ENCODE results near the gene ZNF324B. TPM values are rescaled to one million over a fixed set of nuclear protein-coding genes. Genes with fewer than 3 reads are reported as not detected.
"Not testable (repeated sequence)": the region's sequence is repeated elsewhere in the genome, so short reads cannot be mapped to it uniquely, and the experiment has no call there.

Gene ZNF324B
- total RNA-seq, 6 experiments from 2014 or later, result 3.8 to 5.9 (median 4.7) TPM

- H3K9me3 Mint-ChIP-seq, result no peaks in the 10 kb centered on the region
- DNase-seq, result no peak
- no peak overlapping the region for H3K4me3 Mint-ChIP-seq
- H3K27me3 Mint-ChIP-seq (ENCODE audit: insufficient read depth), result peaks cover 3% of the 10 kb centered on the region
- H3K4me1 Mint-ChIP-seq (ENCODE audit: low read depth), result peaks cover 9% of the 10 kb centered on the region
- no peak overlapping the region for H3K27ac Mint-ChIP-seq
- no peaks in the 10 kb centered on the region; the same call in 1 of the 2 replicates for H3K36me3 Mint-ChIP-seq (ENCODE audit: low read depth)
- no peak for TF ChIP-seq CTCF (IDR thresholded peaks at IDR 0.05)
These were observed 29.0 kb downstream of the ZNF324B start for GRCh38 chr19:58480481-58480830.

GRCh38 chr19:58480831-58481230 is 29.4 kb downstream of the ZNF324B start:
- Mint-ChIP-seq H3K9me3 (no peaks in the 10 kb centered on the region), H3K36me3 (ENCODE audit: low read depth) (no peaks in the 10 kb centered on the region; the same call in 1 of the 2 replicates), H3K4me3 (no peak overlapping the region), H3K27ac (no peak overlapping the region), H3K4me1 (ENCODE audit: low read depth) (peaks cover 9% of the 10 kb centered on the region), H3K27me3 (ENCODE audit: insufficient read depth) (peaks cover 3% of the 10 kb centered on the region)
- no peak for DNase-seq
- no peak for TF ChIP-seq CTCF (IDR thresholded peaks at IDR 0.05)

GRCh38 chr19:58482372-58482771 is 30.9 kb downstream of the ZNF324B start:
- no peaks in the 10 kb centered on the region; the same call in 1 of the 2 replicates for H3K27me3 Mint-ChIP-seq (ENCODE audit: insufficient read depth)
- TF ChIP-seq CTCF (IDR thresholded peaks at IDR 0.05), result no peak
- H3K4me3 Mint-ChIP-seq, result no peak overlapping the region
- H3K9me3 Mint-ChIP-seq, result no peaks in the 10 kb centered on the region
- no peak for DNase-seq
- H3K4me1 Mint-ChIP-seq (ENCODE audit: low read depth), result no peaks in the 10 kb centered on the region
- no peaks in the 10 kb centered on the region for H3K36me3 Mint-ChIP-seq (ENCODE audit: low read depth)
- H3K27ac Mint-ChIP-seq, result no peak overlapping the region

- H3K4me1 Mint-ChIP-seq (ENCODE audit: low read depth), result no peaks in the 10 kb centered on the region
- no peaks in the 10 kb centered on the region for H3K36me3 Mint-ChIP-seq (ENCODE audit: low read depth)
- H3K27ac Mint-ChIP-seq, result no peak overlapping the region
- H3K9me3 Mint-ChIP-seq, result no peaks in the 10 kb centered on the region
- H3K4me3 Mint-ChIP-seq, result no peak overlapping the region
- no peaks in the 10 kb centered on the region; the same call in 1 of the 2 replicates for H3K27me3 Mint-ChIP-seq (ENCODE audit: insufficient read depth)
- TF ChIP-seq CTCF (IDR thresholded peaks at IDR 0.05), result no peak
- DNase-seq, result no peak
These were observed 32.4 kb downstream of the ZNF324B start for GRCh38 chr19:58483776-58484175.

- not testable (repeated sequence) for DNase-seq; H3K27me3 Mint-ChIP-seq (ENCODE audit: insufficient read depth); H3K4me3 Mint-ChIP-seq
These were observed 32.9 kb downstream of the ZNF324B start for GRCh38 chr19:58484349-58484748.

More at GRCh38 chr19:58484349-58484748, 32.9 kb downstream of the ZNF324B start:
- not testable (repeated sequence) for H3K9me3 Mint-ChIP-seq; H3K4me1 Mint-ChIP-seq (ENCODE audit: low read depth); H3K27ac Mint-ChIP-seq; H3K36me3 Mint-ChIP-seq (ENCODE audit: low read depth)
- peak; percentile 29; the same call in 1 of the 2 replicates for TF ChIP-seq CTCF (IDR thresholded peaks at IDR 0.05)

All from HFFc6 (cell line).